Left cardiac atrium (tissue), 4 donors: ENCODE results near the gene CRMP1. TPM values are rescaled to one million over a fixed set of nuclear protein-coding genes. Genes with fewer than 3 reads are reported as not detected.
A peak's percentile ranks its signal among the peaks of the same experiment; 100 is the strongest.
"Not testable (repeated sequence)": the region's sequence is repeated elsewhere in the genome, so short reads cannot be mapped to it uniquely, and the experiment has no call there.

Experiments used
- ATAC-seq, 2 donors: fragments of 200-7000 bp; cut with Tn5 transposase; one replicate each; pipeline ENCODE4 v1.9.1; 2020; ENCODE audit warnings: mild to moderate bottlenecking in 2 of 2, moderate library complexity in 2 of 2
- DNase-seq: peaks from one replicate; pipeline ENCODE4 v3.0.0-alpha.2; 2020
- intact Hi-C, 2 donors: fragments of 100-400 bp; cut with DNase I; formaldehyde crosslinking; loops; one replicate each; pipeline versions ENCODE4 v1.14.1 to v1.15.1; 2022 to 2023
- total RNA-seq, 2 donors: library from RNA; stranded (reverse); fragmentation: NEBNext Ultra II Directional; extraction: Animal tissue kit (Norgen Biotek cat#: 25700); gene quantifications; one replicate each; pipeline ENCODE4 v1.2.1, GENCODE V29; 2021
- donor health status: DM: no; HTN: yes; CAD: no.
- donor health status: DM: no; HTN: yes; CAD: no; lungs with severe emphysema.
- donor health status: DM: yes; HTN: yes; CAD: no.
- donor health status: Dilated cardiomyopathy.

CRMP1 gene
- total RNA-seq, 2 donors from 2014 or later: 0.44 to 1.9 TPM

- DNase-seq (no peak), ATAC-seq (no peak)
- intact Hi-C loops: no loop called here
Observed at GRCh38 chr4:5866841-5867813, 25.8 kb downstream of the CRMP1 start.

- DNase-seq (no peak), ATAC-seq (no peak)
- intact Hi-C loops: no loop called here
Observed at GRCh38 chr4:5865896-5866599, 26.8 kb downstream of the CRMP1 start.

DNA sequence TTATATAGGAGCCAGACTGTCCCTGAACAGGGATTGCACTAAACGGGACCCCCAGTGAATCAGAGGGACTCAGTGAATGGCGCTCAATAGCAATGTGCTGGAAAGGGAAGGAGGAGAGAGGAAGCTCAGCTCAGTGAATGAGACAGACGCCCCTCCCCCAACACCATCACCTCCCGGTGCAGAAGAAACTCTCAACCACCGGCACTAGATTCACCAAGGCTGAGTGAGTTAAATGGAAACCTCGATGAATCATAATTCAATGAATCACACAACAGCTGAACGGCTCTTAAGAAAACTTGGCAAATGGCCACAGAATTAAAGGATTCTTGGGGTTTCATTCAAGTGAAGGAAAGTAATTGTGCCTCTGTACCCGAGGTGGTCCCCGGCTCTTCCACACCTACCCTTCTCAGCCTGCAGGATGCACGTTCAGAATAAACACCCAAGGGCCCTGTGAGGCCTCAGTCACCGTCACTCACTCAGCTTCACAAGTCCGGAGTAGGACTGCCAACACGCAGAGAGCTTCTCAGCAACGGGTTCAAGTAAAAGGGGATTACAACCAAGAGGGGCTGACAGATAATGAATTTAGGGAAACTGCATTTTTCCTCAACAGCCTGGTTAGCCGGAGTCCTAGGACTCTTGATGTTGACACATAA lies 29.3 kb downstream of the CRMP1 start:
- ATAC-seq (peak in 1 of 2 donors; percentile 68), DNase-seq (no peak)
- intact Hi-C loops: no loop called here

DNA sequence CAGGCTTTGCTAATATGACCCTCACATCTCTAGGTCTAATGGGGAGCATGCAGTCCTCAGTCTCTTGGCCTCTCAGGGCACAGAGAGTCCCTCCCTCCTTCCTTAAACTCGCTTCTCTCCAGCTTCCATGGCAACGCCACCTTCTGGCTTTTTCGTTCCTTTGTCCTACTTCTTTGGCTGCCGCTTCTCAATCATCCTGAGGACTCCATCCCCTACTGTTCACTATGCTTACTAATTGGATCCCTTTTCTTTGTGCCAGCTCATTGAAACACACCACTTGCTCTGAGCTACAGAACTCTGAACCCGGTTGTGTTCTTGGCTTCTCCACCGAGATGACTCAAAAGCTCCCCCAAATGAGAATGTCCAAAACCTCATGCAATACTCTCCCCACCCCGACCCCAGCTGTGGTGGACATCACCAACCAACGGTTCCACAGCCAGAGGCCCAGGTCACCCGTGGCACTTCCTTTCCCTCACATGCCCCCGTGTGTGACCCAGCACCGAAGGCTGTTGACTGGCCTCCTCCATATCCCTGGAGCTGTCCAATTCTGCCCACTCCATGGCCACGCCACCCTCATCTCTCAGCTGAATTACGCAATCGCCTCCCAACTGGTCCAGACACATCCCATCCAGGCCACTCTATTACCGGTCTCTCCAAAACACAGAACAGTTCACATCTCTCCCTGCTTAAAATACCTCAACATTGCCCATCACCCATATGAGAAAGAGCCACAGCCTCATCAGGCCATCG lies 34.7 kb downstream of the CRMP1 start:
- DNase-seq (no peak), ATAC-seq (no peak)
- intact Hi-C loops: no loop called here

DNA sequence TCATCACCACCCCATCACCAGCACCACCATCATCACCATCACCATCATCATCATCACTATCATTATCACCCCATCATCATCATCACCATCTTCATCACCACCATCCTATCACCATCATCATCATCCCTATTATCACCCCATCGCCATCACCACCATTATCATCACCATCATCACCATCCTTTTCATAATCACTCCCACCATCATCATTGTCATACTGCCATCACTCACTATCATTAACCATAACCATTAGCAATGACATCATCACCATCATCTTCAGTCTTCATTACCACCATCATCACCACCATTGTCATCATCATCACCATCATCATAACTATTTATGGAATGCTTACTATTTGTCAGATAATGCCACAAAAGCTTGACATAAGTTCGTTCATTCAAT lies 35.7 kb downstream of the CRMP1 start:
- ATAC-seq (no peak), DNase-seq (no peak)
- intact Hi-C loops: no loop called here

DNA sequence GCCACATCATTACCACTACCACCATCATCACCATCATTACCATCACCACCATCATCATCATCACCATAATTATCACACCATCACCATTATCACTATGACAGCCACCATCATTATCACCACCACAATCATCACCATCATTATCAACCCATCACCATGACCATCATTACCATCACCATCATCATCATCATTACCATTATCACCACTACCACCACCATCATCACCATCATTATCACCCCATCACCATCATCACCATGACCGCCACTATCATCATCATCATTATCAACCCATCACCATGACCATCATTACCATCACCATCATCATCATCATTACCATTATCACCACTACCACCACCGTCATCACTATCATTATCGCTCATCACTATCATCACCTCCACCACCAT lies 36.5 kb downstream of the CRMP1 start:
- intact Hi-C loops, DNase-seq, ATAC-seq: not testable (repeated sequence)

DNA sequence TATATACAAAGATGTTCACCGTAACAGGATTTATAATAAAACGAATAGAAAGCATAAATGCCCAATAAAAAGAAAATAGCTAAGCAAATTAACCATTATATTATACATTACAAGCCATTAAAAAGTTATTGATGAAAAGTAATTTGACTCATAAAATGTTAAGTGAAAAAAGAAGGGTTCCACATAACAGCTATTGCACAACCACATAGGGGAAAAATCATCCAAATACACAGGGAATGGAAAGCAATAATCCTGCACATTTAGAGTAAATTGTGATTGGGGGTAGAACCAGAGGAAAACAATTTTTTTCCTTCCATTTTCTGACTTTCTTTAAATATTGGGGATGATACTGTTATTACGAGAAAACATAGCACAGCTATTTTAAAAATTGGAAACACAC lies 38.0 kb downstream of the CRMP1 start:
- no peak for ATAC-seq
- DNase-seq: no peak
- intact Hi-C loops: no loop called here

GRCh38 chr4:5852523-5853202 lies 40.2 kb downstream of the CRMP1 start:
- DNase-seq (no peak), ATAC-seq (no peak)
- intact Hi-C loops: no loop called here

DNA sequence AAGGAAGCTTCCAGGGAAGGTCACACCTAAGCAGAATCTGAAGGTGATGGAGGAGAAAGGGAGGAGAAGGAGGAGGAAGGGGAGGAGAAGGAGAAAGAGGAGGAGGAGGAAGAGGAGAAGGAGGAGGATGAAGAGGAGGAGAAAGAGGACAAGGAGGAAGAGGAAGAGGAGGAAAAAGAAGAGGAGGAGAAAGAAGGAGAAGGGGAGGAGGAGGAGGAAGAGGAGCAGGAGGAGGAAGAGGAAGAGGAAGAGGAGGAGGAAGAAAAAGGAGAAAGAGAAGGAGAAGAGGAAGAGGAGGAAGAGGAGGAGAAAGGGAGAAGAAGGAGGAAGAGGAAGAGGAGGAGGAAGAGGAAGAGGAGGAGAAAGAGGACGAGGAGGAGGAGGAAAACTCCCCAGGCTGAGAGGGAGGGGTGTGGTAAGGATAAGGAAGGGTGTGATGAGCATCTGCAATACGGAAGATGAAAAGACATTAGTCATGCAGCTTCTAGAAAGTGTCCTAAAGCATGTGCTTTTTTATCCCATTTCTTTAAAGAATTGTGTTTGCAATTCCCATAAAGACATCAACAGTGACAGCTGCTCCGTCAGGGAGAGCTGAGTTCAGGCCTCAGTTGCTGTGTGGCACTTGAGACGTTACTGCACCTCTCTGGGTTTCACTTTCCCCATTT lies 41.1 kb downstream of the CRMP1 start:
- no peak for DNase-seq
- no peak for ATAC-seq
- intact Hi-C loops: no loop called here

GRCh38 chr4:5845035-5845905 lies 47.6 kb downstream of the CRMP1 start:
- intact Hi-C loops: no loop called here
- DNase-seq: no peak
- no peak for ATAC-seq

- intact Hi-C loops: no loop called here
- ATAC-seq: no peak
- DNase-seq: no peak
Observed at GRCh38 chr4:5843573-5844530, 49.0 kb downstream of the CRMP1 start.

DNA sequence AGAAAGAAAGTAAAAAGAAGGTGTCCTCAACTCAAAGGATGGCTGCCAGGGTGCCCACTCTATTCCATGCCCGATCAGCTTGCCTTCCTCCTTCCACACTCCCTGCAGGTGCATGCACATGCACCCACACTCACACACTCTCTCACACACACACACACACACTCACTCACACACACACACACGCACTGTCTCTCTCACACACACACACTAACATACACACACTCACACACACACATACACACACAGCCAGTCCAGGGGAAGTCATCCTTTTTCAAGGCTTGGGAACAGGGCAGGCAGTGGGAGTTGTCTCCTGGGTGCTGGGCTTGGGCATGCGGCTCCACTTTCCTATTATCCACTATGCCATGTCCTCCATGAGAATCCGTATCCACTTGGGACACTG lies 50.4 kb downstream of the CRMP1 start:
- ATAC-seq: no peak
- no peak for DNase-seq
- intact Hi-C loops: no loop called here

DNA sequence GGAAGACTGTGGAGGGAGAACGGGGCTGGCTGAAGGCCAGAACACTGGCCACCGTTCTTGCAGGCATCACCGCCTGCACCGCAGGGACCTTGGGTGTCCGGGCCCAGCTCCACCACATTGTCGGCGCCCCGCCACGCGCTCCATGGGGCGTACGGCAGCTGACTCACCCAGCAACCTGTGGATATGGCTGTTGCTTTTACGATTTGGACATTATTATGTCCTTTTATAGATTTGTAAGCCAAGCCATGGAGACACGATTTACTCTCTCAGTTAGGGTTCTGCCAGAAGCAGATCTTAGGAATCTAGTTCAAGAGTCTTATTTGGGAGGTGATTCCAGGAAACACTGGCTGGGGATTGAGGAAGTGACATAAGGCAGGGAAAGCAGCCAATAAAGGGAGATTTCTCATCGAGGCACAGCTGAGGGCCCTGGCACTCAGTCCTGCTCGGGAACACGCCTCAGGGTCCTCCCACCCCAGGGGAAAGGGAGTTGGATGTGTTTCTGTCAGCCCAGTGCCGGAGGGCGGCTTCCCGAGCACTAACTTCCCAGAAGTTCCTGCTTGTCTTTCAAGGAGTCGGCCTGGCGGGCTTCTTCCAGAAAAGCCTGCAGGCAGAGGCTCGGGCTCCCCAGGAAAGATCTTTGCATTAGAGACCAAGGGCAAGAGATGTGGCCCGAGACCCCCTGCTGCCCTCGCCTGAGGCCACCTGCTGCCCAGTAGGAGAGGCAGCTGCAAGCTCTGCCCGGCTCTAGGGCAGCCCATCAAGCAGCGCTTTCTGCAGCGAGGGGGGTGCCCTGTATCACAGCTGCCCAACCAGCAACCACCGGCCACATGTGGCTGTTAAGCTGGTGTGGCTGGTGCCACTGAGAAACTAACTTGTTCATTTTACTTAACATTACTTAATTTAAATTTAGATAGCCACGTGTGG lies 52.9 kb downstream of the CRMP1 start:
- ATAC-seq: peak; percentile 88 to 91
- intact Hi-C loops: no loop called here

GRCh38 chr4:5839332-5839731 lies 53.6 kb downstream of the CRMP1 start:
- intact Hi-C loops: no loop called here
- no peak for DNase-seq
- no peak for ATAC-seq

More for the DNA sequence above, 52.9 kb downstream of the CRMP1 start:
- peak; percentile 75 for DNase-seq

- ATAC-seq, intact Hi-C loops, DNase-seq: not testable (repeated sequence)
Observed at GRCh38 chr4:5837483-5837882, 55.4 kb downstream of the CRMP1 start.
